PC-9 (cell line): ENCODE data around the gene FBN1. TPM values are rescaled to one million over a fixed set of nuclear protein-coding genes. Genes with fewer than 3 reads are reported as not detected.

Source experiments
- BruUV-seq: library from RNA; stranded (reverse); fragments of 400-500 nt; replicated peaks from 2 replicates; lab custom pipeline; 2021; lab: Mats Ljungman, UMichigan
- CTCF ChIA-PET: fragments of 300-600 bp; sonication (Branson Sonifier 250); formaldehyde crosslinking; loops from one replicate; lab custom pipeline; 2022; ENCODE audit warnings: antibody characterized with exemption; lab: Charles Lee
- POLR2A ChIA-PET: fragments of 300-600 bp; sonication (Branson Sonifier 250); formaldehyde crosslinking; loops from one replicate; lab custom pipeline; 2022; ENCODE audit warnings: antibody characterized with exemption; ENCODE audit not compliant: unreplicated experiment; lab: Charles Lee
- DNase-seq, 2 experiments: peaks; one replicate each; pipeline versions ENCODE4 v3.0.0 to v3.0.0-alpha.2; 2015 to 2022; ENCODE audit warnings: mixed read lengths in 1 of 2
- H2AFZ ChIP-seq: fragments of 200-600 bp; sonication (generic); 2 replicates; pipeline ENCODE4 v1.8.1; 2017; ENCODE audit warnings: antibody characterized with exemption
- H3F3A ChIP-seq: fragments of 200-600 bp; sonication (generic); 2 replicates; pipeline ENCODE4 v1.8.1; 2017; ENCODE audit warnings: antibody characterized with exemption, mild to moderate bottlenecking, low read depth; ENCODE audit not compliant: insufficient read depth
- H3K27ac ChIP-seq: fragments of 200-600 bp; sonication (generic); 2 replicates; pipeline ENCODE4 v1.6.1; 2016; ENCODE audit warnings: mixed run types
- H3K27me3 ChIP-seq: fragments of 200-600 bp; sonication (generic); 2 replicates; pipeline ENCODE4 v1.6.1; 2016; ENCODE audit warnings: low read depth, mixed run types; ENCODE audit not compliant: insufficient read depth
- H3K36me3 ChIP-seq: fragments of 200-600 bp; sonication (generic); 2 replicates; pipeline ENCODE4 v1.6.1; 2016; ENCODE audit warnings: low read depth, mixed run types
- H3K4me1 ChIP-seq: fragments of 200-600 bp; sonication (generic); replicated peaks from 2 replicates; pipeline ENCODE4 v1.6.1; 2016; ENCODE audit warnings: mixed run types; ENCODE audit not compliant: insufficient read depth
- H3K4me2 ChIP-seq: fragments of 200-600 bp; sonication (generic); 2 replicates; pipeline ENCODE4 v1.6.1; 2017; ENCODE audit warnings: mixed run types
- H3K4me3 ChIP-seq: fragments of 200-600 bp; sonication (generic); 2 replicates; pipeline ENCODE4 v1.6.1; 2016; ENCODE audit warnings: mixed run types
- H3K79me2 ChIP-seq: fragments of 200-600 bp; sonication (generic); 2 replicates; pipeline ENCODE4 v1.6.1; 2017; ENCODE audit warnings: low read depth, mixed run types
- H3K9me2 ChIP-seq: fragments of 200-600 bp; sonication (generic); 2 replicates; pipeline ENCODE4 v1.8.1; 2017; ENCODE audit warnings: mild to moderate bottlenecking; ENCODE audit not compliant: insufficient read depth
- H3K9me3 ChIP-seq: fragments of 200-600 bp; sonication (generic); 2 replicates; pipeline ENCODE4 v1.8.1; 2016; ENCODE audit warnings: low read depth; ENCODE audit not compliant: insufficient read depth
- H4K20me1 ChIP-seq: fragments of 200-600 bp; sonication (generic); 2 replicates; pipeline ENCODE4 v1.8.1; 2017; ENCODE audit not compliant: insufficient read depth
- EZH2 ChIP-seq: fragments of 200-600 bp; sonication (generic); IDR thresholded peaks from 2 replicates; pipeline ENCODE4 v1.8.0; 2017; ENCODE audit warnings: antibody characterized with exemption, low read depth
- intact Hi-C: fragments of 100-400 bp; cut with micrococcal nuclease; formaldehyde crosslinking; loops from one replicate; pipeline ENCODE4 v1.10.0; 2022; ENCODE audit not compliant: unreplicated experiment
- total RNA-seq: library from RNA; stranded (reverse); gene quantifications from 2 replicates; pipeline ENCODE4 v1.2.3, GENCODE V29; 2021
- TF ChIP-seq, protein P1 (sequence below): fragments of 200-600 bp; sonication (generic); conservative IDR thresholded peaks from 2 replicates; pipeline ENCODE4 v1.6.1; 2017; ENCODE audit warnings: mixed run types, antibody characterized with exemption, mild to moderate bottlenecking, moderate library complexity

The FBN1 gene
- total RNA-seq, 1 experiment from 2014 or later: 1.3 TPM

DNA sequence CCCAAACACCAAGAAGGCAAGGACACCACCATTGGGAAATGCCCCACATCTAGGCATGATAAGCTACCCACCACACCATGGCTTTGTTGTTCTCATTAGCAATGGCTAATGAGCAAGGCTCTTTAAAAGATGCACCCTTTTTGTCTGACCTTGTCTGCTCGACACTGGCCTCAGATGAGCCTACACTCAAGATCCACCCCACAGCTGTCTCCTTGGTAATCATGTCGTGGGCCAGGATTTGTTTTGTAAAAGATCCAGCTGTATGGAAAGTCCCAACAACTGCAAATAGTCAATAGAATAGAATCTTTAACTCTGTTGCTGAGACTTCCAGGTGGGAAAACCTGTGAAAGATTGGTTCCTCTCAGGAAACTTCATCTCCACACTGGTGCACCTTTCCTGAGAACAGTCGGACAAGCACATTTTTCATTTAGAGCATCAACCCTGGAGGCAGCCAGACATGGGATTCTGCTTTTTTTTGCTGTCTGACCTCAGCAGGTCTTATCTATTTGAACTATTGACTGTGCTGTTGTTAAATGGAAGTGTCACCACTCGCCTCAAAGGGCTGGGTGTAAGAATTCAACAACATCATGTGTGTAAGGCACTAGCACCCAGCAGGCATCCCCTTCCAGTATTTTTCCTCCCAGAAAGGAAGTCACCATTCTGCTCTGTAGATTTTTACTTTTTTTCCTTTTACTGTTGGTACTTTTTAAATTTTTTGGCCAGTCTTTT lies 278.8 kb downstream of the FBN1 start:
- peaks cover 6% of the 10 kb centered on the region; the same call in 1 of the 2 replicates for H3K4me1 ChIP-seq
- BruUV-seq: no TSS peak
- ChIA-PET POLR2A (no interaction called here), CTCF (interaction anchor here (0.6 kb wide), 1 partner anchor 434 kb away, joined by 10 read pairs; no protein-coding TSS in a partner anchor)
- H3K36me3 ChIP-seq: no peaks in the 10 kb centered on the region
- H2AFZ ChIP-seq: no peak overlapping the region
- intact Hi-C loops: no loop called here
- H3K27me3 ChIP-seq: no peaks in the 10 kb centered on the region
- H3K79me2 ChIP-seq: no peaks in the 10 kb centered on the region
- H3K9me3 ChIP-seq: no peaks in the 10 kb centered on the region; the same call in 1 of the 2 replicates
- no peak overlapping the region for H3K4me3 ChIP-seq
- H3K9me2 ChIP-seq: no peaks in the 10 kb centered on the region
- H4K20me1 ChIP-seq: no peaks in the 10 kb centered on the region
- H3K4me2 ChIP-seq: no peak overlapping the region
- TF ChIP-seq EZH2: no peak
- TF ChIP-seq, protein P1, sequence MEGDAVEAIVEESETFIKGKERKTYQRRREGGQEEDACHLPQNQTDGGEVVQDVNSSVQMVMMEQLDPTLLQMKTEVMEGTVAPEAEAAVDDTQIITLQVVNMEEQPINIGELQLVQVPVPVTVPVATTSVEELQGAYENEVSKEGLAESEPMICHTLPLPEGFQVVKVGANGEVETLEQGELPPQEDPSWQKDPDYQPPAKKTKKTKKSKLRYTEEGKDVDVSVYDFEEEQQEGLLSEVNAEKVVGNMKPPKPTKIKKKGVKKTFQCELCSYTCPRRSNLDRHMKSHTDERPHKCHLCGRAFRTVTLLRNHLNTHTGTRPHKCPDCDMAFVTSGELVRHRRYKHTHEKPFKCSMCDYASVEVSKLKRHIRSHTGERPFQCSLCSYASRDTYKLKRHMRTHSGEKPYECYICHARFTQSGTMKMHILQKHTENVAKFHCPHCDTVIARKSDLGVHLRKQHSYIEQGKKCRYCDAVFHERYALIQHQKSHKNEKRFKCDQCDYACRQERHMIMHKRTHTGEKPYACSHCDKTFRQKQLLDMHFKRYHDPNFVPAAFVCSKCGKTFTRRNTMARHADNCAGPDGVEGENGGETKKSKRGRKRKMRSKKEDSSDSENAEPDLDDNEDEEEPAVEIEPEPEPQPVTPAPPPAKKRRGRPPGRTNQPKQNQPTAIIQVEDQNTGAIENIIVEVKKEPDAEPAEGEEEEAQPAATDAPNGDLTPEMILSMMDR: no peak
- no peaks in the 10 kb centered on the region for H3F3A ChIP-seq
- DNase-seq: no peak
- H3K27ac ChIP-seq: no peak overlapping the region

DNA sequence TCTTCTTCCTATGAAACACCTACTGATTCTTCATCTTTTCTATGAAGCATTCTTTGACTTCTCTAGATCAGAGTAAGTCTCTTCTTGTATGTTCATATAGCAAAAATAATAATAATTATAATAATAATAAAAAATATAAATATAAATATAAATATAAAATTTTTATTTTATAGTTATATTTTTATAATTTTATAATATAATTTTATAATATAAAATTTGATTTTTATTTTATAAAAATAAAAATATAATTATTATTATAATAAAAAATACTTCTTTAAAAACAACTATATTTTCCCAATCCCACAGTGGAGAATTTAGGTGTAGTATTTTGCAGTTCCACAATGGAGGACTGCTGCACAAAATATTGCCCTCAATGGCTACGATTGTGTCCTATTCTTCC lies 279.9 kb downstream of the FBN1 start:
- no TSS peak for BruUV-seq
- TF ChIP-seq, protein P1: no peak
- no peak for TF ChIP-seq EZH2
- Histone ChIP-seq H3K4me3 (no peak overlapping the region), H3K4me2 (no peak overlapping the region), H3K79me2 (no peaks in the 10 kb centered on the region), H2AFZ (no peak overlapping the region), H4K20me1 (no peaks in the 10 kb centered on the region), H3K9me3 (peaks cover 2% of the 10 kb centered on the region; the same call in 1 of the 2 replicates), H3K36me3 (no peaks in the 10 kb centered on the region), H3K27ac (no peak overlapping the region), H3K9me2 (no peaks in the 10 kb centered on the region), H3K4me1 (peaks cover 5% of the 10 kb centered on the region; the same call in 1 of the 2 replicates), H3F3A (no peaks in the 10 kb centered on the region), H3K27me3 (no peaks in the 10 kb centered on the region)
- POLR2A ChIA-PET: interaction anchor here (0.5 kb wide), 1 partner anchor 435 kb away, joined by 4 read pairs; no protein-coding TSS in a partner anchor
- CTCF ChIA-PET: no interaction called here
- no peak for DNase-seq
- intact Hi-C loops: no loop called here

DNA sequence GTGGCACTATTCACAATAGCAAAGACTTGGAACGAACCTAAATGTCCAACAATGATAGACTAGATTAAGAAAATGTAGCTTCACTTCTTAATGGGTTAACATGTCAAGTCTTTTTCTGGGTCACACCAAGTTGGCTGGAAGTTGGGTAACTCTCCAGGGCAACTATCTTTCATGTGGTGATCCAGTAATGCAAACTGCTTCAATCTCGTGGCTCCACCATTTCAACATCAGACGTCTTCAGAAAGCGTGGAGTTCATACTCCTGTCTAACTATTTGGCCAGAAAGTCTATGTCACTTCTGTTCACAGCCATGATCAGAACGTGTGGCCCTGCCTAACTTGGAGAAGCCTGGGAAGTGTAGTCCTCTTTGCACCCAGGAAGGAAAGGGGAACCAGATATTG lies 282.0 kb downstream of the FBN1 start:
- H3K4me2 ChIP-seq: no peak overlapping the region
- intact Hi-C loops: no loop called here
- H4K20me1 ChIP-seq: no peaks in the 10 kb centered on the region
- ChIA-PET CTCF (no interaction called here), POLR2A (no interaction called here)
- no peaks in the 10 kb centered on the region for H3K9me2 ChIP-seq
- BruUV-seq: no TSS peak
- no peak overlapping the region for H3K27ac ChIP-seq
- no peak for TF ChIP-seq EZH2
- TF ChIP-seq, protein P1: no peak
- H3K4me1 ChIP-seq: no peaks in the 10 kb centered on the region
- H3K27me3 ChIP-seq: no peaks in the 10 kb centered on the region
- H2AFZ ChIP-seq: no peak overlapping the region
- H3F3A ChIP-seq: no peaks in the 10 kb centered on the region
- no peaks in the 10 kb centered on the region for H3K36me3 ChIP-seq
- H3K9me3 ChIP-seq: peaks cover 2% of the 10 kb centered on the region; the same call in 1 of the 2 replicates
- no peaks in the 10 kb centered on the region for H3K79me2 ChIP-seq
- no peak for DNase-seq
- no peak overlapping the region for H3K4me3 ChIP-seq
